ENCODE results near the gene RBMS1.

RBMS1 gene

GRCh38 chr2:160355080-160355479 is 138.5 kb downstream of the RBMS1 start:
- DNase-seq, result no peak
- in situ Hi-C loops (cut with MboI; ENCODE audit: low pct_unique_long_range_greater_than_20kb, low sequenced_read_pairs), result no loop called here

- no peak for DNase-seq
- in situ Hi-C loops (cut with MboI; ENCODE audit: low pct_unique_long_range_greater_than_20kb, low sequenced_read_pairs), result no loop called here
These were observed 138.9 kb downstream of the RBMS1 start for GRCh38 chr2:160354677-160355076.

GRCh38 chr2:160353813-160354212 is 139.8 kb downstream of the RBMS1 start:
- in situ Hi-C loops (cut with MboI; ENCODE audit: low pct_unique_long_range_greater_than_20kb, low sequenced_read_pairs), result no loop called here
- no peak for DNase-seq

- peak; percentile 45 for DNase-seq
- in situ Hi-C loops (cut with MboI; ENCODE audit: low pct_unique_long_range_greater_than_20kb, low sequenced_read_pairs), result no loop called here
These were observed 140.4 kb downstream of the RBMS1 start for GRCh38 chr2:160353166-160353565.

GRCh38 chr2:160352500-160352899 is 141.1 kb downstream of the RBMS1 start:
- in situ Hi-C loops (cut with MboI; ENCODE audit: low pct_unique_long_range_greater_than_20kb, low sequenced_read_pairs), result no loop called here
- no peak for DNase-seq

- DNase-seq, result peak; percentile 25
- in situ Hi-C loops (cut with MboI; ENCODE audit: low pct_unique_long_range_greater_than_20kb, low sequenced_read_pairs), result no loop called here
These were observed 141.7 kb downstream of the RBMS1 start for GRCh38 chr2:160351956-160352355.

- in situ Hi-C loops (cut with MboI; ENCODE audit: low pct_unique_long_range_greater_than_20kb, low sequenced_read_pairs), result no loop called here
- no peak for DNase-seq
These were observed 144.3 kb downstream of the RBMS1 start for GRCh38 chr2:160349306-160349705.

- no peak for DNase-seq
- in situ Hi-C loops (cut with MboI; ENCODE audit: low pct_unique_long_range_greater_than_20kb, low sequenced_read_pairs), result no loop called here
These were observed 146.2 kb downstream of the RBMS1 start for GRCh38 chr2:160347269-160347863.

GRCh38 chr2:160345071-160345764 is 148.4 kb downstream of the RBMS1 start:
- DNase-seq, result no peak
- in situ Hi-C loops (cut with MboI; ENCODE audit: low pct_unique_long_range_greater_than_20kb, low sequenced_read_pairs), result no loop called here

- no peak for DNase-seq
- in situ Hi-C loops (cut with MboI; ENCODE audit: low pct_unique_long_range_greater_than_20kb, low sequenced_read_pairs), result no loop called here
These were observed 150.2 kb downstream of the RBMS1 start for GRCh38 chr2:160343404-160343803.

GRCh38 chr2:160339726-160340125 is 153.9 kb downstream of the RBMS1 start:
- in situ Hi-C loops (cut with MboI; ENCODE audit: low pct_unique_long_range_greater_than_20kb, low sequenced_read_pairs), result no loop called here
- no peak for DNase-seq

- no peak for DNase-seq
- in situ Hi-C loops (cut with MboI; ENCODE audit: low pct_unique_long_range_greater_than_20kb, low sequenced_read_pairs), result no loop called here
These were observed 154.5 kb downstream of the RBMS1 start for GRCh38 chr2:160338901-160339685.

GRCh38 chr2:160337728-160338127 is 155.9 kb downstream of the RBMS1 start:
- DNase-seq, result no peak
- in situ Hi-C loops (cut with MboI; ENCODE audit: low pct_unique_long_range_greater_than_20kb, low sequenced_read_pairs), result no loop called here

- in situ Hi-C loops (cut with MboI; ENCODE audit: low pct_unique_long_range_greater_than_20kb, low sequenced_read_pairs), result no loop called here
- DNase-seq, result no peak
These were observed 157.0 kb downstream of the RBMS1 start for GRCh38 chr2:160336635-160337034.

GRCh38 chr2:160336105-160336504 is 157.5 kb downstream of the RBMS1 start:
- no peak for DNase-seq
- in situ Hi-C loops (cut with MboI; ENCODE audit: low pct_unique_long_range_greater_than_20kb, low sequenced_read_pairs), result no loop called here

- in situ Hi-C loops (cut with MboI; ENCODE audit: low pct_unique_long_range_greater_than_20kb, low sequenced_read_pairs), result no loop called here
- DNase-seq, result no peak
These were observed 158.2 kb downstream of the RBMS1 start for GRCh38 chr2:160335441-160335840.

- in situ Hi-C loops (cut with MboI; ENCODE audit: low pct_unique_long_range_greater_than_20kb, low sequenced_read_pairs), result no loop called here
- DNase-seq, result no peak
These were observed 159.4 kb downstream of the RBMS1 start for GRCh38 chr2:160334028-160334741.

GRCh38 chr2:160333324-160334027 is 160.1 kb downstream of the RBMS1 start:
- DNase-seq, result no peak
- in situ Hi-C loops (cut with MboI; ENCODE audit: low pct_unique_long_range_greater_than_20kb, low sequenced_read_pairs), result no loop called here

- peak; percentile 73 for DNase-seq
- in situ Hi-C loops (cut with MboI; ENCODE audit: low pct_unique_long_range_greater_than_20kb, low sequenced_read_pairs), result no loop called here
These were observed 161.3 kb downstream of the RBMS1 start for GRCh38 chr2:160332318-160332717.

Data from KBM-7 (cell line).